Body of pancreas (tissue), 4 donors: ENCODE data around the gene PREX1.

Experiments
- POLR2A ChIP-seq, 3 donors: fragments of 450-650 bp; IDR thresholded peaks; one replicate each; pipeline ENCODE4 v1.6.1; 2016; ENCODE audit warnings: antibody characterized with exemption in 3 of 3, mild to moderate bottlenecking in 2 of 3
- TF ChIP-seq, protein P1 (sequence below), 7 experiments: fragments of 450-650 bp in 4 of 7; fragments of 200-600 bp in 3 of 7; sonication (generic) in 3 of 7; IDR thresholded peaks; one replicate each; pipeline ENCODE4 v1.5.1; 2016 to 2019; ENCODE audit warnings: antibody characterized with exemption in 7 of 7

DNA sequence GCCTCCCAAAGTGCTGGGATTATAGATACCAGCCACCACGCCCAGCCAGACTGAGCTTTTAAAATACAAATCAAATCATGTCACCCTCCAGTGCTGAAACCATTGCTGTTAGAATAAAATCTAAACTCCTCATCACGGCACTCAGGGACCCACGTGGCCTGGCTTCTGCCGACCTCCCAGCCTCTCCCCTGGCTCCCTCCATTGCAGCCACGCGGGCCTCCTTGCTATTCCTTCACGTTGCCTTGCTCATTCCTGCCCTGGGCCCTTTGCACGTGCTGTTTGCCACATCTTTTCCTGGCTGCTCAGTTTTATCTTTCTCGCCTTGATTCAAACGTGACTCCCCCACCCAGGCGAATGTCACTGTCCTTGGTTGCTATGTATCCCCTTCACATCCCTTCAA is 244.6 kb downstream of the PREX1 start:
- TF ChIP-seq, protein P1, sequence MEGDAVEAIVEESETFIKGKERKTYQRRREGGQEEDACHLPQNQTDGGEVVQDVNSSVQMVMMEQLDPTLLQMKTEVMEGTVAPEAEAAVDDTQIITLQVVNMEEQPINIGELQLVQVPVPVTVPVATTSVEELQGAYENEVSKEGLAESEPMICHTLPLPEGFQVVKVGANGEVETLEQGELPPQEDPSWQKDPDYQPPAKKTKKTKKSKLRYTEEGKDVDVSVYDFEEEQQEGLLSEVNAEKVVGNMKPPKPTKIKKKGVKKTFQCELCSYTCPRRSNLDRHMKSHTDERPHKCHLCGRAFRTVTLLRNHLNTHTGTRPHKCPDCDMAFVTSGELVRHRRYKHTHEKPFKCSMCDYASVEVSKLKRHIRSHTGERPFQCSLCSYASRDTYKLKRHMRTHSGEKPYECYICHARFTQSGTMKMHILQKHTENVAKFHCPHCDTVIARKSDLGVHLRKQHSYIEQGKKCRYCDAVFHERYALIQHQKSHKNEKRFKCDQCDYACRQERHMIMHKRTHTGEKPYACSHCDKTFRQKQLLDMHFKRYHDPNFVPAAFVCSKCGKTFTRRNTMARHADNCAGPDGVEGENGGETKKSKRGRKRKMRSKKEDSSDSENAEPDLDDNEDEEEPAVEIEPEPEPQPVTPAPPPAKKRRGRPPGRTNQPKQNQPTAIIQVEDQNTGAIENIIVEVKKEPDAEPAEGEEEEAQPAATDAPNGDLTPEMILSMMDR (IDR thresholded peaks at IDR 0.05) = no peak
- no peak for TF ChIP-seq POLR2A (IDR thresholded peaks at IDR 0.05)
